ENCODE results near the gene AKNAD1.

- TF ChIP-seq CTCF (conservative IDR thresholded peaks at IDR 0.05; ENCODE audit: low read length) (no peak), EZH2phosphoT487 (IDR thresholded peaks at IDR 0.05; ENCODE audit: borderline replicate concordance) (no peak)
Measured at GRCh38 chr1:108862017-108862610, 5.2 kb upstream of the AKNAD1 start.
